CD14-positive monocyte (primary cell): Measurements from ENCODE around the gene PDE8B. TPM values are rescaled to one million over a fixed set of nuclear protein-coding genes. Genes with fewer than 3 reads are reported as not detected.

Experiments
- DNase-seq, 3 donors: peaks; one replicate each; pipeline ENCODE4 v3.0.0-alpha.2; 2011 to 2022
- H2AFZ ChIP-seq: 2 replicates; pipeline ENCODE4 v1.6.0; 2012; ENCODE audit warnings: mild to moderate bottlenecking, low read depth, low read length, inconsistent platforms; ENCODE audit not compliant: insufficient read depth, poor library complexity, severe bottlenecking
- H3K27ac ChIP-seq, 2 donors: 1 replicate in 1 of 2; 2 replicates in 1 of 2; pipeline ENCODE4 v1.5.1; 2012 to 2013; ENCODE audit warnings: low read length in 2 of 2, control low read depth in 1 of 2, inconsistent platforms in 1 of 2, low read depth in 1 of 2, mild to moderate bottlenecking in 1 of 2
- H3K27me3 ChIP-seq, 2 donors: one replicate each; pipeline versions ENCODE4 v1.6.0 to v1.6.1; 2011 to 2013; ENCODE audit warnings: low read length in 2 of 2; ENCODE audit not compliant: control insufficient read depth in 2 of 2, insufficient read depth in 2 of 2
- H3K36me3 ChIP-seq, 2 donors: replicated peaks in 1 of 2; 1 replicate in 1 of 2; 2 replicates in 1 of 2; pipeline versions ENCODE4 v1.5.1 to v1.6.1; 2012 to 2013; ENCODE audit warnings: low read length in 2 of 2, control low read depth in 1 of 2, inconsistent platforms in 1 of 2, mild to moderate bottlenecking in 1 of 2; ENCODE audit not compliant: insufficient read depth in 2 of 2, control insufficient read depth in 1 of 2
- H3K4me1 ChIP-seq, 2 donors: 1 replicate in 1 of 2; 2 replicates in 1 of 2; pipeline versions ENCODE4 v1.5.1 to v1.6.1; 2012 to 2013; ENCODE audit warnings: low read length in 2 of 2, control low read depth in 1 of 2, inconsistent platforms in 1 of 2, mild to moderate bottlenecking in 1 of 2, moderate library complexity in 1 of 2; ENCODE audit not compliant: insufficient read depth in 2 of 2, control insufficient read depth in 1 of 2
- H3K4me2 ChIP-seq: replicated peaks from 2 replicates; pipeline ENCODE3; 2012; ENCODE audit warnings: low read length, moderate library complexity, mild to moderate bottlenecking; ENCODE audit not compliant: poor library complexity, severe bottlenecking; ENCODE audit errors: extremely low read depth
- H3K4me3 ChIP-seq, 3 experiments: fragments of 200-600 bp in 1 of 3; sonication (generic) in 1 of 3; replicated peaks in 1 of 3; 1 replicate in 2 of 3; 2 replicates in 1 of 3; pipeline ENCODE4 v1.5.1; 2011 to 2013; ENCODE audit warnings: low read length in 3 of 3, mild to moderate bottlenecking in 3 of 3, control low read depth in 2 of 3, low read depth in 2 of 3, inconsistent platforms in 1 of 3, moderate library complexity in 1 of 3
- H3K79me2 ChIP-seq: 2 replicates; pipeline ENCODE4 v1.6.0; 2012; ENCODE audit warnings: mild to moderate bottlenecking, control low read depth, inconsistent platforms, low read length, moderate library complexity; ENCODE audit not compliant: insufficient read depth
- H3K9ac ChIP-seq: 2 replicates; pipeline ENCODE4 v1.6.0; 2017; ENCODE audit warnings: low read length, mild to moderate bottlenecking; ENCODE audit not compliant: insufficient read depth, poor library complexity, severe bottlenecking
- H3K9me3 ChIP-seq, 2 donors: replicated peaks in 1 of 2; 1 replicate in 1 of 2; 2 replicates in 1 of 2; pipeline versions ENCODE4 v1.5.1 to v1.6.1; 2012 to 2013; ENCODE audit warnings: low read length in 2 of 2, control low read depth in 1 of 2; ENCODE audit not compliant: control insufficient read depth in 1 of 2, insufficient read depth in 1 of 2
- H4K20me1 ChIP-seq: 2 replicates; pipeline ENCODE4 v1.6.0; 2012; ENCODE audit warnings: mild to moderate bottlenecking, low read length, control low read depth, moderate library complexity; ENCODE audit not compliant: insufficient read depth
- H3K27ac Mint-ChIP-seq, 7 donors: one replicate each; pipeline ENCODE4 v1.8.0; 2020; ENCODE audit warnings: mild to moderate bottlenecking in 7 of 7, mixed read lengths in 7 of 7, moderate library complexity in 6 of 7, inconsistent platforms in 2 of 7
- H3K27me3 Mint-ChIP-seq, 3 donors: one replicate each; pipeline ENCODE4 v1.8.0; 2021 to 2022; ENCODE audit warnings: low read depth in 3 of 3, mild to moderate bottlenecking in 3 of 3, mixed read lengths in 3 of 3, moderate library complexity in 3 of 3, inconsistent platforms in 1 of 3
- H3K36me3 Mint-ChIP-seq, 2 donors: one replicate each; pipeline ENCODE4 v1.8.0; 2020; ENCODE audit warnings: mixed read lengths in 2 of 2, inconsistent platforms in 1 of 2, mild to moderate bottlenecking in 1 of 2
- H3K4me1 Mint-ChIP-seq: one replicate; pipeline ENCODE4 v1.8.0; 2020; ENCODE audit warnings: mild to moderate bottlenecking, mixed read lengths
- H3K4me3 Mint-ChIP-seq, 2 donors: one replicate each; pipeline ENCODE4 v1.8.0; 2020; ENCODE audit warnings: mild to moderate bottlenecking in 2 of 2, mixed read lengths in 2 of 2, moderate library complexity in 1 of 2
- H3K9me3 Mint-ChIP-seq, 7 donors: one replicate each; pipeline ENCODE4 v1.8.0; 2020 to 2022; ENCODE audit warnings: mixed read lengths in 7 of 7, mild to moderate bottlenecking in 6 of 7, moderate library complexity in 6 of 7, inconsistent platforms in 2 of 7
- CTCF ChIP-seq: fragments of 200-600 bp; IDR thresholded peaks from one replicate; pipeline ENCODE4 v1.8.0; 2022; ENCODE audit warnings: antibody characterized with exemption, mild to moderate bottlenecking
- whole genome bisulfite sequencing: methylation state at CpG from one replicate; pipeline ENCODE4 v1.1.5; 2013; ENCODE audit warnings: missing lambda C conversion rate; ENCODE audit not compliant: insufficient coverage; 5-methylcytosine and 5-hydroxymethylcytosine counted together
- intact Hi-C, 2 donors: fragments of 100-400 bp; cut with micrococcal nuclease; formaldehyde crosslinking; loops; one replicate each; pipeline versions ENCODE4 v1.15.0 to v1.15.1; 2023
- polyA minus RNA-seq: library from RNA; depleted of rRNA, polyadenylated mRNA; stranded (reverse); fragments of >200 nt; gene quantifications from 2 replicates; pipeline ENCODE4 v1.2.3, GENCODE V29; 2012
- polyA plus RNA-seq, 3 donors: library from polyadenylated mRNA; depleted of rRNA in 1 of 3; unstranded in 2 of 3; stranded (reverse) in 1 of 3; fragments of 300-500 nt in 2 of 3; fragments of >200 nt in 1 of 3; fragmentation: Illumina TruSeq in 2 of 3; gene quantifications; 1 replicate in 2 of 3; 2 replicates in 1 of 3; pipeline ENCODE4 v1.2.3, GENCODE V29; 2012 to 2021
- total RNA-seq, 12 experiments: library from RNA in 1 of 12; stranded (reverse) in 1 of 12; fragments of 120-200 nt in 1 of 12; gene quantifications; one replicate each; pipeline ENCODE4 v1.2.4 and lab custom pipeline; 2013 to 2026; ENCODE audit warnings: mixed read lengths in 6 of 12, inconsistent platforms in 1 of 12

PDE8B gene
- 0.60 TPM for total RNA-seq (2013)
- polyA plus RNA-seq (under 1 TPM; 0.11 to 0.61 (median 0.29) TPM), polyA minus RNA-seq (0.55 and 0.72 TPM in 2 replicates), total RNA-seq (lab: John Stamatoyannopoulos, UW) (0.06 to 2.0 (median 0.59) reads per million in 11 experiments)

- Histone ChIP-seq H3K27ac (no peak within 1 kb of the TSS), H2AFZ (peak within 1 kb of the TSS; percentile 70), H3K9ac (peak within 1 kb of the TSS; percentile 59), H3K36me3 (no peaks in the 10 kb centered on the region), H3K4me2 (peak within 1 kb of the TSS; percentile 94), H3K9me3 (peaks cover 0 to 8% of the 10 kb centered on the region in 2 donors), H3K79me2 (no peaks in the 10 kb centered on the region), H3K27me3 (peaks cover 45 to 46% of the 10 kb centered on the region in 2 donors), H3K4me3 (peak within 1 kb of the TSS; percentile 29 to 80 (median 63)), H3K4me1 (peaks cover 8 to 10% of the 10 kb centered on the region in 2 donors), H4K20me1 (no peaks in the 10 kb centered on the region)
- H3K36me3 Mint-ChIP-seq, result peaks cover 0 to 7% of the 10 kb centered on the region in 2 donors
- peaks cover 38 to 48% (median 43%) of the 10 kb centered on the region in 3 donors for H3K27me3 Mint-ChIP-seq
- WGBS, result 1% methylated on average over 105 of the region's 110 CpGs
- peak within 1 kb of the TSS; percentile 89 to 94 for H3K4me3 Mint-ChIP-seq
- intact Hi-C loops, result no loop called here
- H3K27ac Mint-ChIP-seq, result peak within 1 kb of the TSS in 3 of 7 donors; percentile 35 to 73 (median 63)
- peaks cover 0 to 14% (median 6%) of the 10 kb centered on the region in 7 donors for H3K9me3 Mint-ChIP-seq
- DNase-seq, result peak in 2 of 3 donors; percentile 17 to 29
- TF ChIP-seq CTCF, result no peak
- H3K4me1 Mint-ChIP-seq, result peaks cover 15% of the 10 kb centered on the region
Measured at GRCh38 chr5:77210091-77210963, at the start of gene PDE8B. Gene PDE8B (plus strand): TSS chr5:77210680. CDS start chr5:77210926, 246 bp downstream.

GRCh38 chr5:77163453-77163852, 47.0 kb upstream of the PDE8B start:
- no peak overlapping the region for H3K4me3 ChIP-seq
- TF ChIP-seq CTCF, result no peak
- H3K27ac Mint-ChIP-seq, result no peak overlapping the region
- H3K4me2 ChIP-seq, result no peak overlapping the region
- no peaks in the 10 kb centered on the region for H3K9me3 ChIP-seq
- no peak for DNase-seq
- H3K36me3 ChIP-seq, result no peaks in the 10 kb centered on the region
- H3K9me3 Mint-ChIP-seq, result peaks cover 0 to 3% (median 2%) of the 10 kb centered on the region in 7 donors
- intact Hi-C loops, result no loop called here
- H3K4me1 ChIP-seq, result no peaks in the 10 kb centered on the region
- H3K4me3 Mint-ChIP-seq, result no peak overlapping the region
- no peak overlapping the region for H3K27ac ChIP-seq
- H2AFZ ChIP-seq, result no peak overlapping the region
- H3K27me3 ChIP-seq, result no peaks in the 10 kb centered on the region
- no peaks in the 10 kb centered on the region for H4K20me1 ChIP-seq
- H3K36me3 Mint-ChIP-seq, result no peaks in the 10 kb centered on the region
- H3K4me1 Mint-ChIP-seq, result no peaks in the 10 kb centered on the region
- H3K9ac ChIP-seq, result no peak overlapping the region
- no peaks in the 10 kb centered on the region for H3K79me2 ChIP-seq
- peaks cover 0 to 4% (median 0%) of the 10 kb centered on the region in 3 donors for H3K27me3 Mint-ChIP-seq
- WGBS, result no CpG with 5 or more reads among the region's 2 CpGs
